OCI-LY3 (cell line): Measurements from ENCODE around the gene LDLRAD4.

Experiments used
- H2AFZ ChIP-seq: fragments of 200-600, 300-600 bp; shearing (Covaris generic); 2 replicates; pipeline ENCODE4 v1.6.0; 2014; ENCODE audit warnings: antibody characterized with exemption, low read depth, low read length
- H3K27ac ChIP-seq: fragments of 200-600, 300-600 bp; sonication (generic); 2 replicates; pipeline ENCODE4 v1.5.1; 2014; ENCODE audit warnings: mild to moderate bottlenecking, low read length, moderate library complexity, mixed read lengths
- H3K27me3 ChIP-seq: fragments of 200-600, 300-600 bp; sonication (generic); 2 replicates; pipeline ENCODE4 v1.6.1; 2014; ENCODE audit warnings: low read depth, low read length, mixed read lengths
- H3K36me3 ChIP-seq: fragments of 200-600, 300-600 bp; sonication (generic); replicated peaks from 2 replicates; pipeline ENCODE3; 2014; ENCODE audit warnings: low read depth, low read length, mixed read lengths
- H3K4me1 ChIP-seq: fragments of 300-600, 200-600 bp; sonication (generic); 2 replicates; pipeline ENCODE4 v1.6.1; 2014; ENCODE audit warnings: low read length, mixed read lengths
- H3K4me2 ChIP-seq: fragments of 200-600, 300-600 bp; sonication (generic); 2 replicates; pipeline ENCODE4 v1.6.1; 2014; ENCODE audit warnings: low read length, mixed read lengths
- H3K4me3 ChIP-seq: fragments of 300-600, 200-600 bp; sonication (generic); 2 replicates; pipeline ENCODE4 v1.5.1; 2014; ENCODE audit warnings: antibody characterized with exemption, mild to moderate bottlenecking, low read length, moderate library complexity
- H3K79me2 ChIP-seq: fragments of 300-600, 200-600 bp; shearing (Covaris generic); 2 replicates; pipeline ENCODE4 v1.6.1; 2014; ENCODE audit warnings: mild to moderate bottlenecking, low read length, mixed read lengths
- H3K9ac ChIP-seq: fragments of 300-600, 200-600 bp; shearing (Covaris generic); 2 replicates; pipeline ENCODE4 v1.6.0; 2014; ENCODE audit warnings: mild to moderate bottlenecking, low read length, moderate library complexity
- H3K9me3 ChIP-seq: fragments of 200-600, 300-600 bp; shearing (Covaris generic); 2 replicates; pipeline ENCODE4 v1.6.1; 2014; ENCODE audit warnings: low read length, mixed read lengths; ENCODE audit not compliant: insufficient read depth
- H4K20me1 ChIP-seq: fragments of 200-600, 300-600 bp; sonication (generic); 2 replicates; pipeline ENCODE4 v1.6.1; 2016; ENCODE audit warnings: low read length, mixed read lengths; ENCODE audit not compliant: insufficient read depth
- CTCF ChIP-seq: fragments of 200-600, 300-600 bp; sonication (generic); IDR thresholded peaks from 2 replicates; pipeline ENCODE4 v1.5.1; 2014; ENCODE audit warnings: antibody characterized with exemption, low read length, low read depth
- EZH2phosphoT487 ChIP-seq: fragments of 200-600 bp; shearing (Covaris generic); IDR thresholded peaks from 2 replicates; pipeline ENCODE4 v1.6.1; 2018; ENCODE audit warnings: antibody characterized with exemption, mixed run types, low read depth

Gene LDLRAD4

GRCh38 chr18:13422541-13423147 is 204.1 kb downstream of the LDLRAD4 start:
- Histone ChIP-seq H3K4me2 (no peak overlapping the region), H3K4me1 (peaks cover 6% of the 10 kb centered on the region)

GRCh38 chr18:13423352-13423751 is 204.8 kb downstream of the LDLRAD4 start:
- no peaks in the 10 kb centered on the region for H3K9me3 ChIP-seq
- H3K36me3 ChIP-seq = no peaks in the 10 kb centered on the region
- H3K4me2 ChIP-seq = no peak overlapping the region
- no peak overlapping the region for H3K9ac ChIP-seq
- peaks cover 22% of the 10 kb centered on the region for H3K27me3 ChIP-seq
- no peaks in the 10 kb centered on the region for H3K79me2 ChIP-seq
- no peaks in the 10 kb centered on the region for H4K20me1 ChIP-seq
- H3K27ac ChIP-seq = no peak overlapping the region
- H3K4me3 ChIP-seq = no peak overlapping the region
- no peak overlapping the region for H2AFZ ChIP-seq
- no peak for TF ChIP-seq EZH2phosphoT487
- no peak for TF ChIP-seq CTCF
- H3K4me1 ChIP-seq = peaks cover 6% of the 10 kb centered on the region

More at GRCh38 chr18:13422541-13423147, 204.1 kb downstream of the LDLRAD4 start:
- Histone ChIP-seq H3K9me3 (no peaks in the 10 kb centered on the region), H2AFZ (no peak overlapping the region), H4K20me1 (no peaks in the 10 kb centered on the region), H3K27ac (no peak overlapping the region), H3K4me3 (no peak overlapping the region), H3K79me2 (no peaks in the 10 kb centered on the region), H3K36me3 (no peaks in the 10 kb centered on the region), H3K27me3 (peaks cover 19% of the 10 kb centered on the region), H3K9ac (no peak overlapping the region)
- TF ChIP-seq EZH2phosphoT487 (no peak), CTCF (no peak)

- H2AFZ ChIP-seq = no peak overlapping the region
- no peak for TF ChIP-seq CTCF
- TF ChIP-seq EZH2phosphoT487 = no peak
- H3K36me3 ChIP-seq = no peaks in the 10 kb centered on the region
Observed at GRCh38 chr18:13424363-13424762, 205.8 kb downstream of the LDLRAD4 start.

GRCh38 chr18:13425357-13426091 is 207.0 kb downstream of the LDLRAD4 start:
- no peak overlapping the region for H3K4me3 ChIP-seq
- no peaks in the 10 kb centered on the region for H4K20me1 ChIP-seq
- H3K4me2 ChIP-seq = no peak overlapping the region

More at GRCh38 chr18:13424363-13424762, 205.8 kb downstream of the LDLRAD4 start:
- H3K27ac ChIP-seq = no peak overlapping the region
- no peaks in the 10 kb centered on the region for H4K20me1 ChIP-seq
- H3K4me1 ChIP-seq = peaks cover 6% of the 10 kb centered on the region
- H3K27me3 ChIP-seq = peaks cover 22% of the 10 kb centered on the region
- no peaks in the 10 kb centered on the region for H3K79me2 ChIP-seq
- H3K4me2 ChIP-seq = no peak overlapping the region
- H3K4me3 ChIP-seq = no peak overlapping the region
- H3K9me3 ChIP-seq = no peaks in the 10 kb centered on the region
- H3K9ac ChIP-seq = no peak overlapping the region

More at GRCh38 chr18:13425357-13426091, 207.0 kb downstream of the LDLRAD4 start:
- Histone ChIP-seq H3K79me2 (no peaks in the 10 kb centered on the region), H3K4me1 (peaks cover 6% of the 10 kb centered on the region), H3K27ac (no peak overlapping the region), H3K9me3 (no peaks in the 10 kb centered on the region), H3K36me3 (no peaks in the 10 kb centered on the region), H3K9ac (no peak overlapping the region), H3K27me3 (peaks cover 22% of the 10 kb centered on the region), H2AFZ (no peak overlapping the region)
- TF ChIP-seq CTCF = no peak
- TF ChIP-seq EZH2phosphoT487 = no peak
